ENCODE data around the gene CFAP61.

CFAP61 gene

GRCh38 chr20:20286061-20286460, 233.7 kb downstream of the CFAP61 start:
- no peaks in the 10 kb centered on the region for H3K9me3 Mint-ChIP-seq
- H3K4me3 Mint-ChIP-seq, result no peak overlapping the region
- H3K36me3 Mint-ChIP-seq (ENCODE audit: low read depth), result no peaks in the 10 kb centered on the region
- H3K4me1 Mint-ChIP-seq (ENCODE audit: low read depth), result no peaks in the 10 kb centered on the region
- H3K27ac Mint-ChIP-seq, result no peak overlapping the region
- H3K27me3 Mint-ChIP-seq, result peaks cover 35% of the 10 kb centered on the region

- no peak overlapping the region for H3K4me3 Mint-ChIP-seq
- no peaks in the 10 kb centered on the region for H3K4me1 Mint-ChIP-seq (ENCODE audit: low read depth)
- H3K36me3 Mint-ChIP-seq (ENCODE audit: low read depth), result no peaks in the 10 kb centered on the region
- H3K27me3 Mint-ChIP-seq, result peaks cover 18% of the 10 kb centered on the region
- H3K27ac Mint-ChIP-seq, result no peak overlapping the region
- H3K9me3 Mint-ChIP-seq, result no peaks in the 10 kb centered on the region
Observed at GRCh38 chr20:20289331-20289730, 237.0 kb downstream of the CFAP61 start.

GRCh38 chr20:20292472-20292871, 240.1 kb downstream of the CFAP61 start:
- H3K27me3 Mint-ChIP-seq, result peaks cover 2% of the 10 kb centered on the region
- H3K36me3 Mint-ChIP-seq (ENCODE audit: low read depth), result no peaks in the 10 kb centered on the region
- no peak overlapping the region for H3K4me3 Mint-ChIP-seq
- H3K9me3 Mint-ChIP-seq, result no peaks in the 10 kb centered on the region
- no peak overlapping the region for H3K27ac Mint-ChIP-seq
- H3K4me1 Mint-ChIP-seq (ENCODE audit: low read depth), result no peaks in the 10 kb centered on the region

- Mint-ChIP-seq H3K4me3 (no peak overlapping the region), H3K27me3 (no peaks in the 10 kb centered on the region), H3K36me3 (ENCODE audit: low read depth) (no peaks in the 10 kb centered on the region), H3K4me1 (ENCODE audit: low read depth) (no peaks in the 10 kb centered on the region), H3K27ac (no peak overlapping the region), H3K9me3 (no peaks in the 10 kb centered on the region)
Observed at GRCh38 chr20:20293141-20293540, 240.8 kb downstream of the CFAP61 start.

- H3K27ac Mint-ChIP-seq, result no peak overlapping the region
- H3K36me3 Mint-ChIP-seq (ENCODE audit: low read depth), result no peaks in the 10 kb centered on the region
Observed at GRCh38 chr20:20293691-20294385, 241.5 kb downstream of the CFAP61 start.

GRCh38 chr20:20295621-20296498, 243.5 kb downstream of the CFAP61 start:
- Mint-ChIP-seq H3K4me3 (no peak overlapping the region), H3K36me3 (ENCODE audit: low read depth) (no peaks in the 10 kb centered on the region), H3K27ac (no peak overlapping the region), H3K27me3 (peaks cover 4% of the 10 kb centered on the region), H3K9me3 (no peaks in the 10 kb centered on the region), H3K4me1 (ENCODE audit: low read depth) (no peaks in the 10 kb centered on the region)

More at GRCh38 chr20:20293691-20294385, 241.5 kb downstream of the CFAP61 start:
- Mint-ChIP-seq H3K4me1 (ENCODE audit: low read depth) (no peaks in the 10 kb centered on the region), H3K4me3 (no peak overlapping the region), H3K9me3 (no peaks in the 10 kb centered on the region), H3K27me3 (no peaks in the 10 kb centered on the region)

- no peaks in the 10 kb centered on the region for H3K4me1 Mint-ChIP-seq (ENCODE audit: low read depth)
- no peak overlapping the region for H3K4me3 Mint-ChIP-seq
- peaks cover 4% of the 10 kb centered on the region for H3K27me3 Mint-ChIP-seq
- H3K36me3 Mint-ChIP-seq (ENCODE audit: low read depth), result no peaks in the 10 kb centered on the region
- H3K9me3 Mint-ChIP-seq, result no peaks in the 10 kb centered on the region
- H3K27ac Mint-ChIP-seq, result no peak overlapping the region
Observed at GRCh38 chr20:20297181-20297580, 244.8 kb downstream of the CFAP61 start.

GRCh38 chr20:20297752-20298151, 245.4 kb downstream of the CFAP61 start:
- Mint-ChIP-seq H3K27ac (no peak overlapping the region), H3K36me3 (ENCODE audit: low read depth) (no peaks in the 10 kb centered on the region), H3K27me3 (peaks cover 4% of the 10 kb centered on the region), H3K4me1 (ENCODE audit: low read depth) (no peaks in the 10 kb centered on the region), H3K4me3 (no peak overlapping the region), H3K9me3 (no peaks in the 10 kb centered on the region)

GRCh38 chr20:20299904-20300303, 247.6 kb downstream of the CFAP61 start:
- H3K4me3 Mint-ChIP-seq, result no peak overlapping the region
- no peaks in the 10 kb centered on the region for H3K9me3 Mint-ChIP-seq
- no peaks in the 10 kb centered on the region for H3K4me1 Mint-ChIP-seq (ENCODE audit: low read depth)
- no peaks in the 10 kb centered on the region for H3K36me3 Mint-ChIP-seq (ENCODE audit: low read depth)
- peaks cover 4% of the 10 kb centered on the region for H3K27me3 Mint-ChIP-seq
- no peak overlapping the region for H3K27ac Mint-ChIP-seq

- Mint-ChIP-seq H3K9me3 (no peaks in the 10 kb centered on the region), H3K36me3 (ENCODE audit: low read depth) (no peaks in the 10 kb centered on the region), H3K27ac (no peak overlapping the region), H3K4me3 (no peak overlapping the region), H3K27me3 (peaks cover 4% of the 10 kb centered on the region), H3K4me1 (ENCODE audit: low read depth) (no peaks in the 10 kb centered on the region)
Observed at GRCh38 chr20:20303320-20303719, 251.0 kb downstream of the CFAP61 start.

- Mint-ChIP-seq H3K4me3 (no peak overlapping the region), H3K27ac (no peak overlapping the region), H3K4me1 (ENCODE audit: low read depth) (no peaks in the 10 kb centered on the region), H3K27me3 (peaks cover 4% of the 10 kb centered on the region), H3K9me3 (no peaks in the 10 kb centered on the region), H3K36me3 (ENCODE audit: low read depth) (no peaks in the 10 kb centered on the region)
Observed at GRCh38 chr20:20303742-20304141, 251.4 kb downstream of the CFAP61 start.

- no peaks in the 10 kb centered on the region for H3K4me1 Mint-ChIP-seq (ENCODE audit: low read depth)
- H3K4me3 Mint-ChIP-seq, result no peak overlapping the region
- no peaks in the 10 kb centered on the region for H3K36me3 Mint-ChIP-seq (ENCODE audit: low read depth)
- no peaks in the 10 kb centered on the region for H3K27me3 Mint-ChIP-seq
- no peak overlapping the region for H3K27ac Mint-ChIP-seq
- H3K9me3 Mint-ChIP-seq, result no peaks in the 10 kb centered on the region
Observed at GRCh38 chr20:20304942-20305341, 252.6 kb downstream of the CFAP61 start.

- Mint-ChIP-seq H3K36me3 (ENCODE audit: low read depth) (no peaks in the 10 kb centered on the region), H3K4me1 (ENCODE audit: low read depth) (no peaks in the 10 kb centered on the region), H3K4me3 (no peak overlapping the region), H3K27ac (no peak overlapping the region), H3K9me3 (peaks cover 4% of the 10 kb centered on the region), H3K27me3 (peaks cover 17% of the 10 kb centered on the region)
Observed at GRCh38 chr20:20312562-20312961, 260.2 kb downstream of the CFAP61 start.

GRCh38 chr20:20317195-20317594, 264.9 kb downstream of the CFAP61 start:
- Mint-ChIP-seq H3K27me3 (peaks cover 12% of the 10 kb centered on the region), H3K27ac (no peak overlapping the region), H3K4me1 (ENCODE audit: low read depth) (no peaks in the 10 kb centered on the region), H3K36me3 (ENCODE audit: low read depth) (no peaks in the 10 kb centered on the region), H3K4me3 (no peak overlapping the region), H3K9me3 (peaks cover 4% of the 10 kb centered on the region)

GRCh38 chr20:20317621-20318364, 265.5 kb downstream of the CFAP61 start:
- no peak overlapping the region for H3K27ac Mint-ChIP-seq
- H3K9me3 Mint-ChIP-seq, result peaks cover 2% of the 10 kb centered on the region
- H3K27me3 Mint-ChIP-seq, result peaks cover 6% of the 10 kb centered on the region
- no peak overlapping the region for H3K4me3 Mint-ChIP-seq
- no peaks in the 10 kb centered on the region for H3K36me3 Mint-ChIP-seq (ENCODE audit: low read depth)
- no peaks in the 10 kb centered on the region for H3K4me1 Mint-ChIP-seq (ENCODE audit: low read depth)

Measured in stimulated activated naive CD8-positive, alpha-beta T cell treated with anti-CD3 and anti-CD28 coated beads, Interleukin-15, Interleukin-2, amounts not matched to agents 100 ng/mL and 50 ng/mL, for 24 hours (primary cell).